Measurements from ENCODE around the gene COL11A1. TPM values are rescaled to one million over a fixed set of nuclear protein-coding genes. Genes with fewer than 3 reads are reported as not detected.

COL11A1 gene
- polyA plus RNA-seq, 1 of the 3 experiments (the other 2 are of a cell fraction): 0.13 TPM

GRCh38 chr1:102858695-102859094 lies 249.6 kb downstream of the COL11A1 start:
- H3K79me2 ChIP-seq (ENCODE audit: insufficient read depth): no peaks in the 10 kb centered on the region
- TF ChIP-seq TCF12 (IDR thresholded peaks at IDR 0.05): peak; percentile 77
- no peak for TF ChIP-seq FOXM1 (IDR thresholded peaks at IDR 0.05; ENCODE audit: low read depth)
- no peak for TF ChIP-seq FOXJ3 (CRISPR knock-in tag; IDR thresholded peaks at IDR 0.05)
- H3K4me1 ChIP-seq (ENCODE audit: control insufficient read depth in 1 of 2, insufficient read depth in 2 of 2, low read depth in 1 of 2, low read length in 1 of 2): peaks cover 7 to 10% of the 10 kb centered on the region in 2 experiments; a peak in 3 of 4 replicates
- ChIA-PET POLR2A (no interaction called here), CTCF (no interaction called here)
- peak overlapping the region; percentile 13; the same call in 1 of the 2 replicates for H2AFZ ChIP-seq (ENCODE audit: low read depth)
- H3F3A ChIP-seq (replicated peaks; ENCODE audit: insufficient read depth): peaks cover 4% of the 10 kb centered on the region
- H3K36me3 ChIP-seq (replicated peaks in 1 of 2; ENCODE audit: control insufficient read depth in 1 of 2, insufficient read depth in 2 of 2, low read length in 1 of 2): peaks cover 0 to 5% of the 10 kb centered on the region in 2 experiments
- H3K9me2 ChIP-seq: no peaks in the 10 kb centered on the region
- no peak overlapping the region for H3K4me3 ChIP-seq (ENCODE audit: low read depth in 2 of 2, low read length in 1 of 2)
- no peak for DNase-seq
- no peak overlapping the region for H3K4me2 ChIP-seq
- H4K20me1 ChIP-seq (ENCODE audit: insufficient read depth): no peaks in the 10 kb centered on the region
- H3K27ac ChIP-seq (ENCODE audit: low read depth in 2 of 2, low read length in 1 of 2): peak overlapping the region in 1 of 2 experiments; percentile 43; a peak in 2 of 4 replicates
- no peaks in the 10 kb centered on the region for H3K27me3 ChIP-seq (ENCODE audit: insufficient read depth)
- H3K9me3 ChIP-seq: no peaks in the 10 kb centered on the region
- H3K9ac ChIP-seq: no peak overlapping the region

GRCh38 chr1:102857251-102857650 lies 251.1 kb downstream of the COL11A1 start:
- H3K36me3 ChIP-seq (replicated peaks in 1 of 2; ENCODE audit: control insufficient read depth in 1 of 2, insufficient read depth in 2 of 2, low read length in 1 of 2): peaks cover 0 to 5% of the 10 kb centered on the region in 2 experiments
- H3K4me2 ChIP-seq: no peak overlapping the region
- H3K9me3 ChIP-seq: no peaks in the 10 kb centered on the region
- H3K4me3 ChIP-seq (ENCODE audit: low read depth in 2 of 2, low read length in 1 of 2): no peak overlapping the region
- CTCF ChIA-PET: no interaction called here
- H3K27ac ChIP-seq (ENCODE audit: low read depth in 2 of 2, low read length in 1 of 2): no peak overlapping the region
- peaks cover 7 to 10% of the 10 kb centered on the region in 2 experiments; a peak in 2 of 4 replicates for H3K4me1 ChIP-seq (ENCODE audit: control insufficient read depth in 1 of 2, insufficient read depth in 2 of 2, low read depth in 1 of 2, low read length in 1 of 2)
- POLR2A ChIA-PET: no interaction called here
- H3K9ac ChIP-seq: no peak overlapping the region
- peaks cover 7% of the 10 kb centered on the region for H3F3A ChIP-seq (replicated peaks; ENCODE audit: insufficient read depth)
- no peak overlapping the region for H2AFZ ChIP-seq (ENCODE audit: low read depth)
- H3K79me2 ChIP-seq (ENCODE audit: insufficient read depth): no peaks in the 10 kb centered on the region
- no peak for DNase-seq
- no peaks in the 10 kb centered on the region for H4K20me1 ChIP-seq (ENCODE audit: insufficient read depth)
- H3K27me3 ChIP-seq (ENCODE audit: insufficient read depth): no peaks in the 10 kb centered on the region
- no peak for TF ChIP-seq TCF12 (IDR thresholded peaks at IDR 0.05)
- TF ChIP-seq MXI1 (IDR thresholded peaks at IDR 0.05; ENCODE audit: low read depth, low read length): no peak
- no peak for TF ChIP-seq PBX3 (IDR thresholded peaks at IDR 0.05)
- TF ChIP-seq POLR2AphosphoS5 (IDR thresholded peaks at IDR 0.05; ENCODE audit: low read depth, low read length): no peak
- no peak for TF ChIP-seq FOXM1 (IDR thresholded peaks at IDR 0.05; ENCODE audit: low read depth)
- TF ChIP-seq NRF1 (IDR thresholded peaks at IDR 0.05; ENCODE audit: low read depth, low read length): no peak
- TF ChIP-seq RXRA (IDR thresholded peaks at IDR 0.05; ENCODE audit: borderline replicate concordance, low read depth): no peak
- TF ChIP-seq RCOR1 (IDR thresholded peaks at IDR 0.05; ENCODE audit: low read length): no peak
- no peak for TF ChIP-seq USF2 (IDR thresholded peaks at IDR 0.05; ENCODE audit: borderline replicate concordance, low read depth, low read length)
- no peak for TF ChIP-seq SIN3A (IDR thresholded peaks at IDR 0.05; ENCODE audit: borderline replicate concordance, low read depth, low read length)
- no peak for TF ChIP-seq CTCF (IDR thresholded peaks at IDR 0.05)
- no peaks in the 10 kb centered on the region for H3K9me2 ChIP-seq
